Measurements from ENCODE around the gene RHOV.

GRCh38 chr15:40908095-40908494 lies 34.1 kb upstream of the RHOV start:
- no peak for TF ChIP-seq CTCF (IDR thresholded peaks at IDR 0.05)
- TF ChIP-seq POLR2AphosphoS5 (IDR thresholded peaks at IDR 0.05): no peak
- TF ChIP-seq POLR2A (IDR thresholded peaks at IDR 0.05): no peak

Measured in prostate gland (tissue), 2 donors.